GM12801 (cell line): ENCODE measurements around the gene PUM1.

Experiments used
- TF ChIP-seq, protein P1 (sequence below): IDR thresholded peaks from one replicate; pipeline ENCODE4 v1.5.1; 2011; ENCODE audit warnings: control low read depth; ENCODE audit not compliant: insufficient read length; ENCODE audit errors: extremely low read depth

Gene PUM1

DNA sequence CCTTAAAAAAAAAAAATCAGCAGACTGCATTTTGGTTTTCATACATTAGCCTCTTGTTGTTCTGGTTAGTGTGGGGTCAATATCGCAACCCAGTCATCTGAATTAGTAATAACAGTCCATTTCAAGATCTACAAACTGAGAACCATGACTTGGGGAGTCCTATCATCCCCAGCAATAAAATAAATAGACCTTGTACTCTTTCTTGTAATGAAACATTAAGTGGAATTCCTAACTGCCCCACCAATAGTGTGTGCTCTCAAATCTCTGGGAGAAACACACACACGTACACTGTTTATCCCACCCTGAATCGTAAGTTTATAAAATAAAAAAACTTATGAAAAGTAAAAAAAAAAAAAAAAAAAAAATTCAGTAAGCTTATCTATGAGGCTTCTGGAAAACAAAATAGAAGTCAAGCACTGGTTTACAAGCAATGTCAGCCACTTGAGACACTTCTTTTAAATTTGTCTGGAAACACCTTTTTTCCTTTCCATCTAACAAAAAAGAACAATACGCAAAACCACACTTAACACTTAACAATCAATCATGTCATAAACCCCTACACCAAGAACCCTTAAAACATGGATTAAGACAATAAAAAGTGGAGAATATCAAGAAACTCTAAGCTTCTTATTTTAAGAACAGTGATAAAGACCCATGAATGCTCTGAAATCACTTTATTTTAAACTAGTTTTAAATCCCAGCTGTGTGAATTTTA is 53.1 kb downstream of the PUM1 start:
- TF ChIP-seq, protein P1, sequence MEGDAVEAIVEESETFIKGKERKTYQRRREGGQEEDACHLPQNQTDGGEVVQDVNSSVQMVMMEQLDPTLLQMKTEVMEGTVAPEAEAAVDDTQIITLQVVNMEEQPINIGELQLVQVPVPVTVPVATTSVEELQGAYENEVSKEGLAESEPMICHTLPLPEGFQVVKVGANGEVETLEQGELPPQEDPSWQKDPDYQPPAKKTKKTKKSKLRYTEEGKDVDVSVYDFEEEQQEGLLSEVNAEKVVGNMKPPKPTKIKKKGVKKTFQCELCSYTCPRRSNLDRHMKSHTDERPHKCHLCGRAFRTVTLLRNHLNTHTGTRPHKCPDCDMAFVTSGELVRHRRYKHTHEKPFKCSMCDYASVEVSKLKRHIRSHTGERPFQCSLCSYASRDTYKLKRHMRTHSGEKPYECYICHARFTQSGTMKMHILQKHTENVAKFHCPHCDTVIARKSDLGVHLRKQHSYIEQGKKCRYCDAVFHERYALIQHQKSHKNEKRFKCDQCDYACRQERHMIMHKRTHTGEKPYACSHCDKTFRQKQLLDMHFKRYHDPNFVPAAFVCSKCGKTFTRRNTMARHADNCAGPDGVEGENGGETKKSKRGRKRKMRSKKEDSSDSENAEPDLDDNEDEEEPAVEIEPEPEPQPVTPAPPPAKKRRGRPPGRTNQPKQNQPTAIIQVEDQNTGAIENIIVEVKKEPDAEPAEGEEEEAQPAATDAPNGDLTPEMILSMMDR, result no peak

- TF ChIP-seq, protein P1, result no peak
Measured at GRCh38 chr1:31011719-31012118, 53.8 kb downstream of the PUM1 start.

DNA sequence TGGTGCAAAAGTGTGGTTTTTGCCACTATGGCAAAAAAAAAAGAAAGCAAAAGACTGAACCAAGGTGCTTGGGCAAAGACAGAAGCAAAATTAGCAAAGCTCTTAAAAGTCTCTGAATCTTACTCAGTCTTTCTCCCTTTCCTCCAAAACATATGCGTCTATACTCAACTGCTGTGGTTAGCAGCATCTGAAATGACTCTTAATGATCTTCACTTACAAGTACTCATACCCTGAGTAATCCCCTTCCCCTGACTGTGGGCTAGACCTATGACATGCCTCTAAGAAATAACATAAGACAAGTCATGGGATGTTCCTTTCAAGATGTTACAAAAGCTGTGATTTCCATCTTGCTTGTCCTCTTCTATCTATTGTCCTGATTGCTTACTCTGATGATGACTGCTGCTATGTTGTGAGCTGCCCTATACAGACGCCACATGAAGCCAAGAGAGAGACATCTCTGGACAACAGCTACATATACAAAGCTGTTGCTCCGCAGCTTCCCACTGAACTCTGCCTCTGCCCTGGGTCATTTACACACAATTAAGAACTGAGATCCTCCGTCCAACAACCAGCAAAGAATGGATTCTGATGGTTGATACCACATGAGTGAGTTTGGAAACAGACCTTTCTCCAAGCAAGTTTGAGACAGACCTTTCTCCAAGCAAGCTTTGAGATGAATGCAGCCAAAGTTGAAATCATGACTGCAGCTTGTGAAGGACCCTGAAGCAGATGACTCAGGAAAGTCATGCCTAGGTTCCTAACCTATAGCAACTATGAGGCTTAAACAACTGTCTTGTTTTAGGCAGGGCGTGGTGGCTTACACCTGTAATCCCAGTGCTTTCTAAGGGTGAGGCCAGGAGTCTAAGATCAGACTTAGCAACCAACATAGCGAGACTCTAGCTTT is 55.2 kb downstream of the PUM1 start:
- TF ChIP-seq, protein P1, result no peak

DNA sequence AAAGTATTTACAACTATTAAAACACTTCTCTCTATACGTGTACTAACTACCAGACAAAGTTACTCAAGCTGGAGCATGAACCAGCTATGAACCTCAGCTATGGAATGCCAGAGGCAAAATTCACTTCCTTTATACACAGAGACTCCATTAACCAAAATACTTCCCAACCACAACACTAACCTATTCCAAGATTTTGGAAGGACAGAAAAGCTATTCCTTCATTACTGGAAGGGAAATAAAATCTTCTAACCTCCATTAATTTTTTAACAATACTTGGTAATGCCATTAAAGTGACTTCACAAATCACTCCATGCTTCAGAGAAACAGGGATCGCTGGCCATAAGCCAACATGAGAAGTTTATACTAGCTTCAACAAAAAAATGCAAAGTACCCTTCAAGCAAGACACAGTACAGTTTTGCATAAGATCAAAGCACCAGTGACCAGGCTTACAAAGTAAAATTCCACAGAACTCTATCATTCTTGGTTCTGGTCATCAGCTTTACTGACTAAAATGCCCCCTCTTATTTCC is 58.0 kb downstream of the PUM1 start:
- TF ChIP-seq, protein P1, result no peak

GRCh38 chr1:31006747-31007146 is 58.8 kb downstream of the PUM1 start:
- TF ChIP-seq, protein P1, result no peak

- TF ChIP-seq, protein P1, result no peak
Measured at GRCh38 chr1:31005617-31006166, 59.8 kb downstream of the PUM1 start.

GRCh38 chr1:31005198-31005597 is 60.3 kb downstream of the PUM1 start:
- TF ChIP-seq, protein P1, result no peak
